Measurements from ENCODE around the gene SMCHD1.

DNA sequence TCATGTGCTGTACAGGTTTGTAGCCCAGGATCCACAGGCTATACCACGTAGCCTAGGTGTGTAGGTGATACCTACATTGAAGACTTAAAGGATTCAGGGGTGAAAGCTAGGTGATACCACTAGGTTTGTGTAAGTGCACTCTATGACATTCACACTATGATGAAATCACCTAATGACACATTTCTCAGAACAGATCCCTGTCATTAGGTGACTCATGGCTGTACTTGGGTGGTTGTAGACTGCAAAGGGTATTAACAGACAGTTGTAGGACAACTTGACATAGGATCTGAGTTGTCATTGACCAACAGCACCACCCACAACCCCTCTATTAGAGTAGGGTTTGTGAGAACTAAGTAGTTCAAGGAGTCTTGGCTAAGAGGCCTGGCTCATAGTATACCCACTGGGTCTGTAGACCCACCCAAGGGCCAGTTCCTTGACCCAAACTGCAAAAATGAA is 27.7 kb upstream of the SMCHD1 start:
- TF ChIP-seq CTCF (IDR thresholded peaks at IDR 0.05) (no peak), POLR2A (IDR thresholded peaks at IDR 0.05) (no peak)

All from lower leg skin (tissue), 3 donors.